ENCODE measurements around the gene NTHL1.
"Not testable (repeated sequence)": the region's sequence is repeated elsewhere in the genome, so short reads cannot be mapped to it uniquely, and the experiment has no call there.

The NTHL1 gene

DNA sequence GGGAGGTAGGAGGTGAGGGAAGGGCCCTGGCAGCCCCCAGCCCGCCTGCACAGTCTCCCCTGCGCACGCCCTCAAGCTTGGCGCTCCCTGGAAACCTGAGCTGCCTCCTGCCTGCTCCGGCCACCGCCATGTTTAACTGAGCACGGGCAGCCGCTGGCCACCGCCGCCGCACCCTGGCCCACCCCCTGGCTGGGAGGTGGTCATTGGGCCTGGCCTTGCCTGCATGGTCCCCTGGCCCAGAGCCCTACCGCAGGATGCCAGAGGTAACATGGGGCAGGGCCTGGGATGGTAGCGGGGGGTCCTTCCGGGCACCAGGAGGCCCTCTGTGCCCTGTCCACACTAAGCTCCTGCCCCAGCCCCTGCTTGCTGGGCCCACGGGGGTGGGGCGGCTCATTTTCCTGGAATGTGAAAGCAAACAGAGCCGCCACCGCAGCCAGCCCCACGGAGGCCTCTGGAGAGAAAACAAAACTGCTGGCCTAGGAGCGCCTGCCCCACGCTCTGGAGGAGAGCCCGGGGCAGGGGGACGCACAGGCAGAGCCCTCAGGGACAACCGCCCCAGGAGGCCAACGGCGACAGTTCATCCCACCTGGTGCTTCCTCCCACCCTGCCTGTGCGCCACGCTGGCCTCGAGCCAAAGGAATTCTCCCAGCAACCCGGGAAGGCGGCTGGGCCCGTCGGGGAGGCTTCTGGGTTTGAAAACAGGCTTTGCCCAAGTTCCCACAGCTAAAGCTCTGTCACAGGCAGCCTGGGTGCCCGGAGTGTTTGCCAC is 12.0 kb downstream of the NTHL1 start:
- no peaks in the 10 kb centered on the region for H3K36me3 Mint-ChIP-seq (ENCODE audit: low read depth)
- H3K4me1 Mint-ChIP-seq (ENCODE audit: low read depth), result no peaks in the 10 kb centered on the region
- no peaks in the 10 kb centered on the region for H3K9me3 Mint-ChIP-seq
- no peak overlapping the region for H3K4me3 Mint-ChIP-seq
- H3K27me3 Mint-ChIP-seq (ENCODE audit: low read depth), result peaks cover 5% of the 10 kb centered on the region
- H3K27ac Mint-ChIP-seq, result no peak overlapping the region

DNA sequence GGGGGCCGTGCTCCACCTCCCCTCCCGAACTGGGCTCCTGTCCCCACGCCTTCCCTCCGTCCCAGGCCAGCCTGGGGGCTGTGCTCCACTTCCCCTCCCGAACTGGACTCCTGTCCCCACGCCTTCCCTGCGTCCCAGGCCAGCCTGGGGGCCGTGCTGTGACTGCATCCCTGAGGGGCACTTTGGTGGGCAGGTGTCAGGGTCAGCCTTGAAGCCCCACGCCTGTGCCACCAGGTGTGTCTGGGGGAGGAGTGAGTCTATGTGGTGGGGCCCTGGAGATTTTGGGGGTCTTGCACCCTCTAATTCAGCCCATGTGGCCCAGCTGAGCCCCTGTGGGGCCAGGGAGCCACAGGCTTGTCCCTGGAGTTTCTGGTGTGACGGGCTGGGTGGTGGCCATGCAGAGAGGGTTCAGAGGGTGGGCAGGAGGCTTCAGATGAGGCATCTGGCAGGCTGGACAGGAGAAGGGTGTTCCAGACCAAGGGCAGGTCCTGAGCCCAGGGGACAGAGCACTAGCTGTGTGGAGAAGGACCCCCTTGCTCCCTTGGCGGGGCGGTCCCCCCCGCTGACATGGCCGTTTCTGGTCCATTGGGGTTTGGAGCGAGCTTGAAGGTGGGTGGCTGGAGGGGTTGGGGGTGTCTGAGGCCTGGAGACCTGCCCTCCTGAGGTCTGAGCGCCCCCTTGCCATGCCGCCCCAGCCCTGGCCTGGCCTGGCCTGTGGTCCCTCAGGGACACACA is 12.8 kb downstream of the NTHL1 start:
- no peaks in the 10 kb centered on the region for H3K36me3 Mint-ChIP-seq (ENCODE audit: low read depth)
- H3K27me3 Mint-ChIP-seq (ENCODE audit: low read depth), result peaks cover 5% of the 10 kb centered on the region
- no peak overlapping the region for H3K4me3 Mint-ChIP-seq
- no peak overlapping the region for H3K27ac Mint-ChIP-seq
- H3K4me1 Mint-ChIP-seq (ENCODE audit: low read depth), result no peaks in the 10 kb centered on the region
- no peaks in the 10 kb centered on the region for H3K9me3 Mint-ChIP-seq

DNA sequence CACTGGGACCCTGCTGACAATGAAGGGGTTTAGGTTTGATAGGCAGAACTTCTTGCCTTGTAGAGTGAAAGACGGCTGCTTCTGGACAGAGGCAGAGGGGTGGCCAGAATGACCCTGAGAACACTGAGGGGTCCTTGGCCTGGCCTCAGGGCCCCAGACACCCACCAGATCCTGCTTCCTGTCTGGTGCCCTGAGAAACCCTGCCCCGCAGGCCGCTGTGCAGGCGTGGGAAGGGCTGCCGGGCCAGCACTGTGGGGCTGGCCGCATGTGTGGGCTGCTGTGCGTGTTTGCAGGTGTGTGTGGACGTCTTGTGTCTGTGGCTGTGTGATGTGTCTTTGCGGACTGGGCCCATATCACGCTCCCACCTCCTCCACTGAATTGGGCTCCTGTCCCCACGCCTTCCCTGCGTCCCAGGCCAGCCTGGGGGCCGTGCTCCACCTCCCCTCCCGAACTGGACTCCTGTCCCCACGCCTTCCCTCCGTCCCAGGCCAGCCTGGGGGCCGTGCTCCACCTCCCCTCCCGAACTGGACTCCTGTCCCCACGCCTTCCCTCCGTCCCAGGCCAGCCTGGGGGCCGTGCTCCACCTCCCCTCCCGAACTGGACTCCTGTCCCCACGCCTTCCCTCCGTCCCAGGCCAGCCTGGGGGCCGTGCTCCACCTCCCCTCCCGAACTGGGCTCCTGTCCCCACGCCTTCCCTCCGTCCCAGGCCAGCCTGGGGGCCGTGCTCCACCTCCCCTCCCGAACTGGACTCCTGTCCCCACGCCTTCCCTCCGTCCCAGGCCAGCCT is 13.5 kb downstream of the NTHL1 start:
- H3K4me3 Mint-ChIP-seq; H3K27ac Mint-ChIP-seq; H3K9me3 Mint-ChIP-seq; H3K4me1 Mint-ChIP-seq (ENCODE audit: low read depth); H3K27me3 Mint-ChIP-seq (ENCODE audit: low read depth); H3K36me3 Mint-ChIP-seq (ENCODE audit: low read depth): not testable (repeated sequence)

DNA sequence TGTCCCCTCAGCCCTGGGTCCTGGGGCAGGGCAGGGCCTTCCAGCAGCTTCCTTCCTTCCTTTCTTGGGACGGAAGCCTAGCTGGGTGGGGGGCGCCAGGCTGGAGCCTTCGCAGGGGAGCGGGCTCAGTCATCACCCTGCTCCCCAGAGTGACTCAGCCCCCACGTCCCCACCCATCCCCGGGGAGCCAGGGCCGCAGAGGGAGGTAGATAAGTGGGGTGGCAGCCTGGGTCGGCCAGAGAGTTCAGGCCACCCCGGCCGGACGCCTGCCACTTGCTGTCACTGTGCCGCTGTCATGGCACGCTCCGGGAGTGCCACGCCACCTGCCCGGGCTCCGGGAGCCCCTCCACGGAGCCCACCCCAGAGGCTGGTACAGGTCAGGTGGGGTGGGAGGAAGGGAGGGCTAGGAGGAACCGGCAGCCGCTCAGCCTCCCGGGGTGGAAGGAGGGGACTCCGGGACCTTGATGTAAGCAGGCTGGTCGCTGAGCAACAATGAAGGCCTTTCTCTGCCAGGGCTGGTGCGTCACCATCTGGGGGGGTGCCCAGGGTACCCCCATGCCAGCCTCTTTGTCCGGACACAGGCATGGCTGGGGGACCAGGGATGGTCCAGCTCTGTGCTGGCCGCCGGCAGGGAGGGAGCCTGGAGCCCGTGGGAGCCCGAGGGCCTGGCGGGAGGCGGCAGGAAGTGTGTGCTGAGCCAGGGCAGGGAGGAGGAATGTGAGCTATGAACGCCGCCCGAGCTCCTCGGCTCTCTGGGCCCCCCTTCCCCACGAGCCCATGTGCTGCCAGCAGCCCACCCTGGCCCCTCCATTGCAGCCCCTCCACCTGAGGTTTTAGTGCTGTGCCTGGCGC is 14.4 kb downstream of the NTHL1 start:
- Mint-ChIP-seq H3K27me3 (ENCODE audit: low read depth) (peaks cover 9% of the 10 kb centered on the region), H3K4me1 (ENCODE audit: low read depth) (no peaks in the 10 kb centered on the region), H3K4me3 (no peak overlapping the region), H3K27ac (no peak overlapping the region), H3K9me3 (no peaks in the 10 kb centered on the region), H3K36me3 (ENCODE audit: low read depth) (no peaks in the 10 kb centered on the region)

DNA sequence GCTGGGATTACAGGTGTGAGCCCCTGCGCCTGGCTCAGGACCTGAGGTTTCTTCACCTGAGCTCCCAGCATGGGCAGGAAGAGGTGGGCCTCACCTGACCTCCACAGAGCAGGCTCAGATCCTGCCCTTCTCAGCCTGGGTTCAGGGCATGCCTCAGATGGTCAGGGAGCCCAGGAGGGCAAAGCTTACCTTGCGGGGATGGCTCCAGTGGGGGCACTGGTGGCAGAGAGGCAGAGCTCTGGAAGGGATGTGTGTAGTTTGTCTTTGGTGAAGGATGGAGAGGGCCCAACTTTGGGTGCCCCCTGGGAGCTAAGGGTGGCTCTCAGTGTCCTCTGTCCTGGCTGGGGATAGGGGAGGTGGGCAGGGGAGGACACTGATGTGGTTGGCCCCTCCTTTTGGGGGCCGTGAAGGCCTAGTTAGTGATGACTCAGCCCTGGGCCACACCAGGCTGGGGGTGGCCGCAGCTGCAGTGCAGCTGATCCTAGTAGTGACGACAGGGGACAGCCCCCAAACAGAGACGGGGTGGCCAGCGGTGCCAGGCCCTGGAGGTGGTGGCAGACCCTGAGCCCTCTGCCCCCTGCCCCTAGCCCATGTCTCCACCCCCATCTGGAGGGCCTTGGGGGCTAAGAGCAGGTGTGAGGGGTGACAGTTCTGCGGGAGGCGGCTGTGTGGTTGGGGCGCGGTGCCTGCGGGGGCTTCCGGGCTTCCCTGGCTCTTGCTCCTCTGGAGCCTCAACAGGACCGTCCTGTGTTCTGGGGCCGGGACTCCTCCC is 15.2 kb downstream of the NTHL1 start:
- Mint-ChIP-seq H3K9me3 (no peaks in the 10 kb centered on the region), H3K4me1 (ENCODE audit: low read depth) (no peaks in the 10 kb centered on the region), H3K36me3 (ENCODE audit: low read depth) (no peaks in the 10 kb centered on the region), H3K4me3 (no peak overlapping the region), H3K27me3 (ENCODE audit: low read depth) (peaks cover 17% of the 10 kb centered on the region), H3K27ac (no peak overlapping the region)

DNA sequence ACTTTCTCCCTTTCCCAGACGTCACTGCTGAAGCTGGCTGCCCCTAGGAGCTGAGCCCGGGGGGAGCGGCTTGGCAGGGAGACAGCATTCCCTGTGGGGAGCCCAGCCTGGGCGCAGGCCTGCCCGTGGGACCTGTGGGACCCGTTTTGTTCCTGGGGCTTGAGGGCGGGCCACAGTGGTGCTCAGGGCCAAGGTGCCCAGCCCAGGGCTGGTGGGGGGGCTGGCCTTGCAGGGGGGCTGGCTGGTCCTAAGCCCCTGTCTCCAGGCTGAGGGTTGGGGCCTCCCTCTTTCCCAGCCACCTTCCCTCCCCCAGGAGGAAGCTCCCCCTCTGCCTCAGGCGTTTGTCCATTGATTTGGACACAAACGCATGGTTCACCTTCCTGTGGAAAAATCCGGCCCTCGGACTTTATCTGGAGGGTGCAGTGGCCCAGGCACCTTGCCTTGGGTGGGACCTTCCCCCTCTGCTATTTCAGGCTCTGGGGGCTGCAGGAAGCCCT is 16.5 kb downstream of the NTHL1 start:
- Mint-ChIP-seq H3K27ac (no peak overlapping the region), H3K9me3 (no peaks in the 10 kb centered on the region), H3K4me1 (ENCODE audit: low read depth) (no peaks in the 10 kb centered on the region), H3K27me3 (ENCODE audit: low read depth) (peaks cover 19% of the 10 kb centered on the region), H3K4me3 (no peak overlapping the region), H3K36me3 (ENCODE audit: low read depth) (no peaks in the 10 kb centered on the region)

DNA sequence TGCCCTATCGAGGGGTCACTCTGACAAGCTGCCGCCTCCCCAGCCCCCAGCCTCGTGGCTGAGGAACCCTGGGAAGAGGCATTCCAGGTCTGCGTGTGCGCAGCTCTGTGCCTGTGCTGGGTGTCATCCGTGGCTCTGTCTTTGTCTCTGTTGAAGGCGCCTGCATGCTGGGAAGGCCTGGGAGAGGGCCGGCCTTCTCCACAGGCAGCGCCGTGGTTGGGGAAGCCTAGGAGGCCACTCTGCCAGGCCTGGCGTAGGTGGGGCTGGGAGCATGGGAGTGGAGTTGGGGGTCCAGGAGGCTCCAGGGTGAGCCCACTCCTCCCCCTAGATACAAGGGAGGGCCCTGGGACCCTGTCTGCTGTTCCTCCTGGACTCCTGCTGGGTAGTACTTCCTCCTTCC is 17.6 kb downstream of the NTHL1 start:
- Mint-ChIP-seq H3K9me3 (no peaks in the 10 kb centered on the region), H3K27me3 (ENCODE audit: low read depth) (peaks cover 24% of the 10 kb centered on the region), H3K36me3 (ENCODE audit: low read depth) (no peaks in the 10 kb centered on the region), H3K27ac (no peak overlapping the region), H3K4me3 (no peak overlapping the region), H3K4me1 (ENCODE audit: low read depth) (peaks cover 2% of the 10 kb centered on the region)

DNA sequence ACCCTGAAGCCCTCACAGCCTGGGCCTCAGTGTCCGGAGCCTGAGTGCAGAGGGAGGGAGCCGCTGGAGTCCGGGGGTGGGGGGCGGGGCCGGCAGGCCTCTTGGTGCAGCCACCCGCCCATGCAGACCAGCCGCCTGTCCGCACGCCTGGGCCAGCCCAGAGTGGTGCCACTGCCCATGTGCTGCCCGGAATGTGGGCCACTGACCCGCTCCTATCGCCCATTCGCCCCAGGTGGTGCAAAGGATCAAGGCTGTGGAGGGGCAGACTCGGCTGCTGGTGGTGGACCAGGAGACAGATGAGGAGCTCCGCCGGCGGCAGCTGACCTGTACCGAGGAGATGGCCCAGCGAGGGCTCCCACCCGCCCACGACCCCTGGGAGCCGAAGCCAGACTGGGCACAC is 18.3 kb downstream of the NTHL1 start:
- Mint-ChIP-seq H3K27ac (no peak overlapping the region), H3K9me3 (no peaks in the 10 kb centered on the region), H3K4me3 (no peak overlapping the region), H3K27me3 (ENCODE audit: low read depth) (peaks cover 24% of the 10 kb centered on the region), H3K4me1 (ENCODE audit: low read depth) (peaks cover 2% of the 10 kb centered on the region), H3K36me3 (ENCODE audit: low read depth) (no peaks in the 10 kb centered on the region)

DNA sequence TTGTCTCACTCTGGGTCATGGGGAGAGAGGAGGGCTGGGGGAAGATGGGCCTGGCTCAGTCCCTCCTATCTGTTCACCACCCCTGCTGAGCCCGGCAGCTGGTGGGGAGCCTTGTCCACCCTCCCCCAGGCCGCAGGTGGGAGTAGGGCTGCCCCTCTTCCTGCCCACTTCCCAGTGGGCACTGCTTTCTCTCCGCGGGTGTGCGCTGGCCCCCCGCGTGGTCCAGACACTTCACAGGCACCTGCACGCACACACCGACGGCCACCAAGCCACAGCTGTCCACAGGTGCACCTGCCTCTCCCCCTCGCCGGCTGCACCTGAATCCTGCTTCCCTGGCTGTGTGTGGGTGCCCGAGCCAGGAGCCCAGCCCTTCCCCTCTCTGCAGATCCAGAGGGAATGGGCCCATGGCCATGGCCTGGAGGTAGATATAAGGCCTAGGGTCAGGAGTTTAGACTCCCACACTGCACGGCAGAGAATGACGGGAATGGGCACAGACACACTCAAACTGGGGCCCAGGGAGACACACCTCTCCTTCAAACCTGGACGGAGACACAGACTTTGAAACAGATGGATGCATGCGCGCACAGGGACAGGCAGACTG is 18.9 kb downstream of the NTHL1 start:
- Mint-ChIP-seq H3K27ac (no peak overlapping the region), H3K27me3 (ENCODE audit: low read depth) (peaks cover 24% of the 10 kb centered on the region), H3K4me3 (no peak overlapping the region)

DNA sequence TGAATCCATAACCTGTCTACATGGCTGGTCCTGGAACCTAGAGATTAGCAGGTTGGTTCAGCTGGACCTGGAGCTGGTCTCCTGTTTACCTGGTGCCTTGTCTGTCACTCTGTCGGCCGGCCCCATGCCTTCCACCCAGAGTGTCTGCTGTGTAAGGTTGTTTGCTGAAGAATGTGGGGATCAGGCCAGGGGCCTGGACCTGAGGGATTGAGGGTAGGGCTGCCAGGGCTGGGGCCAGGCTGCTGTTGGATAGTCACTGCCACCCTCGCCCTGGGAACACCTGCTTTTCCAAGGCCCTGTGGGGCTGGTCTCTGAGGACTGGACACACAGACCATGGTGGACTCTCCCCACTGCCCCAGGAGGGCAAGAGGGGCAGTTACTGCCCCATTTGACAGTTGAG is 19.5 kb downstream of the NTHL1 start:
- Mint-ChIP-seq H3K27me3 (ENCODE audit: low read depth) (peaks cover 24% of the 10 kb centered on the region), H3K4me3 (no peak overlapping the region), H3K27ac (no peak overlapping the region), H3K36me3 (ENCODE audit: low read depth) (no peaks in the 10 kb centered on the region), H3K4me1 (ENCODE audit: low read depth) (peaks cover 2% of the 10 kb centered on the region), H3K9me3 (no peaks in the 10 kb centered on the region)

More for the DNA sequence above, 18.9 kb downstream of the NTHL1 start:
- no peaks in the 10 kb centered on the region for H3K9me3 Mint-ChIP-seq
- peaks cover 2% of the 10 kb centered on the region for H3K4me1 Mint-ChIP-seq (ENCODE audit: low read depth)
- no peaks in the 10 kb centered on the region for H3K36me3 Mint-ChIP-seq (ENCODE audit: low read depth)

DNA sequence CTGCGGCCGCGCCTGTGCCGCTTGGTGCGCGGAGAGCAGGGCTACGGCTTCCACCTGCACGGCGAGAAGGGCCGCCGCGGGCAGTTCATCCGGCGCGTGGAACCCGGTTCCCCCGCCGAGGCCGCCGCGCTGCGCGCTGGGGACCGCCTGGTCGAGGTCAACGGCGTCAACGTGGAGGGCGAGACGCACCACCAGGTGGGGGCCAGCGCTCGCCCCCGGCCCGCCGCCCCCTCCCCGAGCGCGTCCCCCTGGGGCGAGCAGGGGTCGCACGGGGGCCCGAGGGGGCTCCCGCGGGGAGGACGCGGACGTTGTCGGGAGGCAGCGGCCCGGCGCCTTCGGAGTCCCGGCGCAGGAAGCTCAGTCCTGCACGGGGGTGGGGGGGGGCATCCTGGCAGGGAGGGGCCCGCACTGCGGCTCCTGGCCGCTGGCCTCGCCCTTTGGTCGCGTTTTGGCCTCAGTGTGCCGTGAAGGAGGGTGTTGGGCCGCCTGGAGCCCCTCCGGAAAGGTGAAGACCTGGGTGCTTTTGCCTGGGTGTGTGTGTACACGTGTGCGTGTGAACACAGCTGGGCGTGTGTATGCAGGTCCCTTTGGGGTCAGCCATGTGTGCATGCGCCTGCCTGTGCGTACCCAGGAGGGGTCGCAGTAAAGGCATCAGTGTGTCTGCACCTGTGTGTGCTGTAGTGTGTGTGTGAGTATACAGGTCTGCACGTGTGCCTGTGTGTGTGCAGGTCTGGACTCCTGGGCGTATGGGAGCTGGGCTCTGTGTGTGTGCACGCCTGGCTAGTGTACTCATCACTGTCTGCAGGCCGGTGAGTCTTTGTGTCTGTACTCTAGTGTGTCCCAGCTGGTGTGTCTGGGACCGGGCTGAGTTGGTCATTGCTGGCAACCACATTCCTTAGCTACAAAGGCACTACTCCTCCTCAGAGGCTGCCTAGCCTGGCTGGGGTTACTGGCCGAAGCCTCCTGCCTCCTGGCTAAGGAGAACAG is 20.3 kb downstream of the NTHL1 start:
- Mint-ChIP-seq H3K9me3 (no peaks in the 10 kb centered on the region), H3K27me3 (ENCODE audit: low read depth) (peaks cover 26% of the 10 kb centered on the region), H3K36me3 (ENCODE audit: low read depth) (no peaks in the 10 kb centered on the region), H3K4me3 (peak overlapping the region; percentile 23), H3K27ac (no peak overlapping the region), H3K4me1 (ENCODE audit: low read depth) (peaks cover 2% of the 10 kb centered on the region)

DNA sequence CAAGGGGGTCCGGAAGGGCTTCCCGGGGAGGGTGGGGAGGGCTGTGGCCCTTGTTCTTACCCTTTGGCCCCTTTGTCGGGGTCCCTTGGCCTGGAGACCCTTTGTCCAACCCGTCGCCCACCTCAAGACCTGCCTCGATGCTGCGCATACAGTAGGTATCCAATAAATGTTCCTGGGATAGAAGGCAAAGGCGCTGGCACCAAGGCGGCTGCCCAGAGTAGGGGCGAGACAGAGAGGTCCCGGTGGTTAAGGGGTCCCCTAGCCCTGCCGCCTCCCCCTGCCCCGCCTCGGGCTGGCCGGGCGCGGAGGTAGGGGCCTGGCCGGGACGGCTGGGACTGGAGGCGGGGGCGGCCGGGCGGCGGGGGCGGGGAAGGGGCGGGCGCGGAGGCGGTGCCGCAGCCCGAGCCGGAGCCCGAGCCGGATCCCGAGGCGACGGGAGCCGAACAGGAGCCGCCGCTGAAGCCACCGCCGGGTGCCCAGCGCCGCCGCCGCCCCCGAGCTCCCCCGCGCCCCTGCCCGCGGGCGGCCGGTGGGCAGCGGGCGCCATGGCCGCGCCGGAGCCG is 21.1 kb downstream of the NTHL1 start, which contains the start of gene NHERF2:
Gene NHERF2, plus strand, starts transcription at position 442 of the 563 bp plus-strand sequence. Its CDS starts 104 bp downstream, at position 546.
- peaks cover 31% of the 10 kb centered on the region for H3K27me3 Mint-ChIP-seq (ENCODE audit: low read depth)
- no peaks in the 10 kb centered on the region for H3K36me3 Mint-ChIP-seq (ENCODE audit: low read depth)
- no peak within 1 kb of the TSS for H3K27ac Mint-ChIP-seq
- H3K4me3 Mint-ChIP-seq, result peak within 1 kb of the TSS; percentile 62
- H3K4me1 Mint-ChIP-seq (ENCODE audit: low read depth), result peaks cover 2% of the 10 kb centered on the region
- H3K9me3 Mint-ChIP-seq, result no peaks in the 10 kb centered on the region

All from T-helper 1 cell treated with Interleukin-12 subunit alpha and Interleukin-12 subunit beta and Interleukin-4 antibody, amounts not matched to agents 30 μg/mL and 1 μg/mL, for 36 hours (primary cell).